ENCODE data around the gene SYNDIG1. TPM values are rescaled to one million over a fixed set of nuclear protein-coding genes. Genes with fewer than 3 reads are reported as not detected.

SYNDIG1 gene
- total RNA-seq, 1 donor from 2014 or later: 2.6 TPM

GRCh38 chr20:24481173-24481572, 11.7 kb downstream of the SYNDIG1 start:
- H3K4me1 ChIP-seq (ENCODE audit: control insufficient read depth in 3 of 3, insufficient read depth in 3 of 3, low read length in 3 of 3): no peaks in the 10 kb centered on the region
- H3K27me3 ChIP-seq (ENCODE audit: control insufficient read depth in 3 of 3, insufficient read depth in 3 of 3, low read length in 3 of 3): peaks cover 3 to 11% (median 8%) of the 10 kb centered on the region in 3 donors
- no peak overlapping the region for H3K9ac ChIP-seq (ENCODE audit: low read depth in 1 of 3, low read length in 3 of 3)
- no peak overlapping the region for H3K4me3 ChIP-seq (ENCODE audit: low read length in 3 of 3)
- no peak overlapping the region for H3K27ac ChIP-seq (ENCODE audit: low read depth, low read length)
- no peaks in the 10 kb centered on the region for H3K36me3 ChIP-seq (ENCODE audit: control insufficient read depth in 3 of 3, insufficient read depth in 3 of 3, low read length in 3 of 3)
- H3K9me3 ChIP-seq (ENCODE audit: control insufficient read depth in 3 of 3, low read length in 3 of 3): no peaks in the 10 kb centered on the region

GRCh38 chr20:24483435-24484080, 14.1 kb downstream of the SYNDIG1 start:
- no peaks in the 10 kb centered on the region for H3K36me3 ChIP-seq (ENCODE audit: control insufficient read depth in 3 of 3, insufficient read depth in 3 of 3, low read length in 3 of 3)
- H3K27ac ChIP-seq (ENCODE audit: low read depth, low read length): no peak overlapping the region
- no peaks in the 10 kb centered on the region for H3K9me3 ChIP-seq (ENCODE audit: control insufficient read depth in 3 of 3, low read length in 3 of 3)
- no peak overlapping the region for H3K4me3 ChIP-seq (ENCODE audit: low read length in 3 of 3)
- peaks cover 0 to 8% (median 3%) of the 10 kb centered on the region in 3 donors for H3K27me3 ChIP-seq (ENCODE audit: control insufficient read depth in 3 of 3, insufficient read depth in 3 of 3, low read length in 3 of 3)
- H3K4me1 ChIP-seq (ENCODE audit: control insufficient read depth in 3 of 3, insufficient read depth in 3 of 3, low read length in 3 of 3): no peaks in the 10 kb centered on the region
- H3K9ac ChIP-seq (ENCODE audit: low read depth in 1 of 3, low read length in 3 of 3): no peak overlapping the region

GRCh38 chr20:24484081-24484450, 14.6 kb downstream of the SYNDIG1 start:
- Histone ChIP-seq H3K9ac (ENCODE audit: low read depth in 1 of 3, low read length in 3 of 3) (no peak overlapping the region), H3K27ac (ENCODE audit: low read depth, low read length) (no peak overlapping the region), H3K9me3 (ENCODE audit: control insufficient read depth in 3 of 3, low read length in 3 of 3) (no peaks in the 10 kb centered on the region)

GRCh38 chr20:24485981-24486380, 16.6 kb downstream of the SYNDIG1 start:
- H3K4me3 ChIP-seq (ENCODE audit: low read length in 3 of 3): no peak overlapping the region
- H3K9ac ChIP-seq (ENCODE audit: low read depth in 1 of 3, low read length in 3 of 3): no peak overlapping the region
- no peaks in the 10 kb centered on the region for H3K36me3 ChIP-seq (ENCODE audit: control insufficient read depth in 3 of 3, insufficient read depth in 3 of 3, low read length in 3 of 3)
- H3K9me3 ChIP-seq (ENCODE audit: control insufficient read depth in 3 of 3, low read length in 3 of 3): no peaks in the 10 kb centered on the region
- peaks cover 0 to 4% (median 3%) of the 10 kb centered on the region in 3 donors for H3K27me3 ChIP-seq (ENCODE audit: control insufficient read depth in 3 of 3, insufficient read depth in 3 of 3, low read length in 3 of 3)
- H3K4me1 ChIP-seq (ENCODE audit: control insufficient read depth in 3 of 3, insufficient read depth in 3 of 3, low read length in 3 of 3): no peaks in the 10 kb centered on the region
- H3K27ac ChIP-seq (ENCODE audit: low read depth, low read length): no peak overlapping the region

More at GRCh38 chr20:24484081-24484450, 14.6 kb downstream of the SYNDIG1 start:
- Histone ChIP-seq H3K4me3 (ENCODE audit: low read length in 3 of 3) (no peak overlapping the region), H3K4me1 (ENCODE audit: control insufficient read depth in 3 of 3, insufficient read depth in 3 of 3, low read length in 3 of 3) (no peaks in the 10 kb centered on the region), H3K36me3 (ENCODE audit: control insufficient read depth in 3 of 3, insufficient read depth in 3 of 3, low read length in 3 of 3) (no peaks in the 10 kb centered on the region), H3K27me3 (ENCODE audit: control insufficient read depth in 3 of 3, insufficient read depth in 3 of 3, low read length in 3 of 3) (peaks cover 0 to 8% (median 3%) of the 10 kb centered on the region in 3 donors)

- Histone ChIP-seq H3K9me3 (ENCODE audit: control insufficient read depth in 3 of 3, low read length in 3 of 3) (no peaks in the 10 kb centered on the region), H3K27me3 (ENCODE audit: control insufficient read depth in 3 of 3, insufficient read depth in 3 of 3, low read length in 3 of 3) (peaks cover 0 to 3% (median 0%) of the 10 kb centered on the region in 3 donors), H3K36me3 (ENCODE audit: control insufficient read depth in 3 of 3, insufficient read depth in 3 of 3, low read length in 3 of 3) (no peaks in the 10 kb centered on the region), H3K4me3 (ENCODE audit: low read length in 3 of 3) (no peak overlapping the region), H3K9ac (ENCODE audit: low read depth in 1 of 3, low read length in 3 of 3) (no peak overlapping the region), H3K4me1 (ENCODE audit: control insufficient read depth in 3 of 3, insufficient read depth in 3 of 3, low read length in 3 of 3) (no peaks in the 10 kb centered on the region), H3K27ac (ENCODE audit: low read depth, low read length) (no peak overlapping the region)
These were observed 17.8 kb downstream of the SYNDIG1 start for GRCh38 chr20:24487240-24487639.

GRCh38 chr20:24487648-24488047, 18.2 kb downstream of the SYNDIG1 start:
- peaks cover 0 to 3% (median 0%) of the 10 kb centered on the region in 3 donors for H3K27me3 ChIP-seq (ENCODE audit: control insufficient read depth in 3 of 3, insufficient read depth in 3 of 3, low read length in 3 of 3)
- H3K36me3 ChIP-seq (ENCODE audit: control insufficient read depth in 3 of 3, insufficient read depth in 3 of 3, low read length in 3 of 3): no peaks in the 10 kb centered on the region
- H3K9me3 ChIP-seq (ENCODE audit: control insufficient read depth in 3 of 3, low read length in 3 of 3): no peaks in the 10 kb centered on the region
- H3K9ac ChIP-seq (ENCODE audit: low read depth in 1 of 3, low read length in 3 of 3): no peak overlapping the region
- H3K4me1 ChIP-seq (ENCODE audit: control insufficient read depth in 3 of 3, insufficient read depth in 3 of 3, low read length in 3 of 3): no peaks in the 10 kb centered on the region
- no peak overlapping the region for H3K27ac ChIP-seq (ENCODE audit: low read depth, low read length)
- H3K4me3 ChIP-seq (ENCODE audit: low read length in 3 of 3): no peak overlapping the region

- H3K4me1 ChIP-seq (ENCODE audit: control insufficient read depth in 3 of 3, insufficient read depth in 3 of 3, low read length in 3 of 3): no peaks in the 10 kb centered on the region
- no peaks in the 10 kb centered on the region for H3K9me3 ChIP-seq (ENCODE audit: control insufficient read depth in 3 of 3, low read length in 3 of 3)
- H3K27me3 ChIP-seq (ENCODE audit: control insufficient read depth in 3 of 3, insufficient read depth in 3 of 3, low read length in 3 of 3): peaks cover 0 to 3% (median 0%) of the 10 kb centered on the region in 3 donors
- H3K36me3 ChIP-seq (ENCODE audit: control insufficient read depth in 3 of 3, insufficient read depth in 3 of 3, low read length in 3 of 3): no peaks in the 10 kb centered on the region
- no peak overlapping the region for H3K27ac ChIP-seq (ENCODE audit: low read depth, low read length)
- H3K4me3 ChIP-seq (ENCODE audit: low read length in 3 of 3): no peak overlapping the region
- no peak overlapping the region for H3K9ac ChIP-seq (ENCODE audit: low read depth in 1 of 3, low read length in 3 of 3)
These were observed 18.8 kb downstream of the SYNDIG1 start for GRCh38 chr20:24488064-24488799.

- Histone ChIP-seq H3K27me3 (ENCODE audit: control insufficient read depth in 3 of 3, insufficient read depth in 3 of 3, low read length in 3 of 3) (peaks cover 0 to 3% (median 0%) of the 10 kb centered on the region in 3 donors), H3K9me3 (ENCODE audit: control insufficient read depth in 3 of 3, low read length in 3 of 3) (no peaks in the 10 kb centered on the region), H3K36me3 (ENCODE audit: control insufficient read depth in 3 of 3, insufficient read depth in 3 of 3, low read length in 3 of 3) (no peaks in the 10 kb centered on the region), H3K9ac (ENCODE audit: low read depth in 1 of 3, low read length in 3 of 3) (no peak overlapping the region), H3K27ac (ENCODE audit: low read depth, low read length) (no peak overlapping the region), H3K4me1 (ENCODE audit: control insufficient read depth in 3 of 3, insufficient read depth in 3 of 3, low read length in 3 of 3) (no peaks in the 10 kb centered on the region), H3K4me3 (ENCODE audit: low read length in 3 of 3) (no peak overlapping the region)
These were observed 19.4 kb downstream of the SYNDIG1 start for GRCh38 chr20:24488800-24489175.

- H3K9me3 ChIP-seq (ENCODE audit: control insufficient read depth in 3 of 3, low read length in 3 of 3): no peaks in the 10 kb centered on the region
- no peaks in the 10 kb centered on the region for H3K36me3 ChIP-seq (ENCODE audit: control insufficient read depth in 3 of 3, insufficient read depth in 3 of 3, low read length in 3 of 3)
- no peak overlapping the region for H3K9ac ChIP-seq (ENCODE audit: low read depth in 1 of 3, low read length in 3 of 3)
- no peak overlapping the region for H3K27ac ChIP-seq (ENCODE audit: low read depth, low read length)
- no peaks in the 10 kb centered on the region for H3K4me1 ChIP-seq (ENCODE audit: control insufficient read depth in 3 of 3, insufficient read depth in 3 of 3, low read length in 3 of 3)
- peaks cover 0 to 3% (median 0%) of the 10 kb centered on the region in 3 donors for H3K27me3 ChIP-seq (ENCODE audit: control insufficient read depth in 3 of 3, insufficient read depth in 3 of 3, low read length in 3 of 3)
- no peak overlapping the region for H3K4me3 ChIP-seq (ENCODE audit: low read length in 3 of 3)
These were observed 19.8 kb downstream of the SYNDIG1 start for GRCh38 chr20:24489193-24489592.

GRCh38 chr20:24489631-24490260, 20.3 kb downstream of the SYNDIG1 start:
- H3K4me1 ChIP-seq (ENCODE audit: control insufficient read depth in 3 of 3, insufficient read depth in 3 of 3, low read length in 3 of 3): no peaks in the 10 kb centered on the region
- H3K9me3 ChIP-seq (ENCODE audit: control insufficient read depth in 3 of 3, low read length in 3 of 3): no peaks in the 10 kb centered on the region
- no peaks in the 10 kb centered on the region for H3K36me3 ChIP-seq (ENCODE audit: control insufficient read depth in 3 of 3, insufficient read depth in 3 of 3, low read length in 3 of 3)
- H3K27ac ChIP-seq (ENCODE audit: low read depth, low read length): no peak overlapping the region
- H3K4me3 ChIP-seq (ENCODE audit: low read length in 3 of 3): no peak overlapping the region
- peaks cover 0 to 3% (median 0%) of the 10 kb centered on the region in 3 donors for H3K27me3 ChIP-seq (ENCODE audit: control insufficient read depth in 3 of 3, insufficient read depth in 3 of 3, low read length in 3 of 3)
- H3K9ac ChIP-seq (ENCODE audit: low read depth in 1 of 3, low read length in 3 of 3): no peak overlapping the region

All from skeletal muscle tissue (tissue), 4 donors.